GM12878 (cell line): Measurements from ENCODE around the gene ERC2. TPM values are rescaled to one million over a fixed set of nuclear protein-coding genes. Genes with fewer than 3 reads are reported as not detected.
A peak's percentile ranks its signal among the peaks of the same experiment; 100 is the strongest.

ENCODE experiments used
- ATF7 ChIP-seq: fragments of 450-650 bp; IDR thresholded peaks from 2 replicates; pipeline ENCODE4 v1.6.1; 2016; ENCODE audit warnings: low read depth, mild to moderate bottlenecking
- BACH1 ChIP-seq: fragments of 450-650 bp; IDR thresholded peaks from 2 replicates; pipeline ENCODE4 v1.6.1; 2017; ENCODE audit warnings: mild to moderate bottlenecking, borderline replicate concordance
- BHLHE40 ChIP-seq, 2 experiments: fragments of 450-650 bp in 1 of 2; IDR thresholded peaks; 2 replicates each; pipeline ENCODE4 v1.6.1; 2011 to 2017; ENCODE audit warnings: low read depth in 2 of 2, borderline replicate concordance in 1 of 2, improper control_type of control experiment in 1 of 2, low read length in 1 of 2, mild to moderate bottlenecking in 1 of 2
- CBFB ChIP-seq: IDR thresholded peaks from 2 replicates; pipeline ENCODE4 v1.6.1; 2016; ENCODE audit warnings: antibody characterized with exemption, low read depth
- CHD4 ChIP-seq: fragments of 200-600 bp; sonication (generic); IDR thresholded peaks from 2 replicates; pipeline ENCODE4 v1.6.1; 2016; ENCODE audit warnings: mild to moderate bottlenecking
- CREM ChIP-seq: IDR thresholded peaks from 2 replicates; pipeline ENCODE4 v1.6.1; 2014; ENCODE audit warnings: antibody characterized with exemption, low read depth
- EED ChIP-seq: sonication (generic); IDR thresholded peaks from 2 replicates; pipeline ENCODE4 v1.6.1; 2016; ENCODE audit warnings: antibody characterized with exemption, low read depth
- FOXM1 ChIP-seq: IDR thresholded peaks from 2 replicates; pipeline ENCODE4 v1.6.1; 2012; ENCODE audit warnings: low read depth, mild to moderate bottlenecking, inconsistent platforms, low read length, moderate library complexity
- HDGF ChIP-seq: fragments of 450-650 bp; IDR thresholded peaks from 2 replicates; pipeline ENCODE4 v1.6.1; 2016; ENCODE audit warnings: antibody characterized with exemption
- LARP7 ChIP-seq: fragments of 450-650 bp; IDR thresholded peaks from 2 replicates; pipeline ENCODE4 v1.6.1; 2017; ENCODE audit warnings: mild to moderate bottlenecking
- MEF2B ChIP-seq: fragments of 450-650 bp; IDR thresholded peaks from 2 replicates; pipeline ENCODE4 v1.6.1; 2018; ENCODE audit warnings: mild to moderate bottlenecking, moderate library complexity; ENCODE audit not compliant: partially characterized antibody, poor library complexity, severe bottlenecking
- NFIC ChIP-seq: IDR thresholded peaks from 2 replicates; pipeline ENCODE4 v1.6.1; 2012; ENCODE audit warnings: low read depth, mild to moderate bottlenecking, inconsistent platforms, low read length, moderate library complexity
- NR2F1 ChIP-seq: fragments of 450-650 bp; conservative IDR thresholded peaks from 2 replicates; pipeline ENCODE4 v1.6.1; 2017; ENCODE audit warnings: mild to moderate bottlenecking
- PKNOX1 ChIP-seq: fragments of 450-650 bp; IDR thresholded peaks from 2 replicates; pipeline ENCODE4 v1.6.1; 2016; ENCODE audit warnings: mild to moderate bottlenecking
- POLR2A ChIP-seq: IDR thresholded peaks from 2 replicates; pipeline ENCODE4 v1.6.1; 2011; ENCODE audit warnings: low read depth, mild to moderate bottlenecking, low read length
- SMAD1 ChIP-seq: fragments of 450-650 bp; IDR thresholded peaks from 2 replicates; pipeline ENCODE4 v1.6.1; 2018; ENCODE audit warnings: mild to moderate bottlenecking, low read depth; ENCODE audit not compliant: partially characterized antibody
- SPI1 ChIP-seq: IDR thresholded peaks from 2 replicates; pipeline ENCODE4 v1.6.1; 2011; ENCODE audit warnings: low read depth, mild to moderate bottlenecking, low read length, moderate library complexity, borderline replicate concordance; ENCODE audit not compliant: insufficient read depth
- STAT1 ChIP-seq: fragments of 450-650 bp; conservative IDR thresholded peaks from 2 replicates; pipeline ENCODE4 v1.6.1; 2014; ENCODE audit warnings: antibody characterized with exemption, mild to moderate bottlenecking
- USF2 ChIP-seq: IDR thresholded peaks from 2 replicates; pipeline ENCODE4 v1.6.1; 2011; ENCODE audit warnings: low read depth, low read length, improper control_type of control experiment, borderline replicate concordance
- ZBTB40 ChIP-seq: fragments of 450-650 bp; IDR thresholded peaks from 2 replicates; pipeline ENCODE4 v1.6.1; 2016; ENCODE audit warnings: mild to moderate bottlenecking, moderate library complexity, borderline replicate concordance
- ZNF274 ChIP-seq: IDR thresholded peaks from one replicate; pipeline ENCODE4 v1.8.0; 2011; ENCODE audit not compliant: insufficient read length, insufficient read depth
- polyA plus RNA-seq, 11 experiments: library from polyadenylated mRNA; depleted of rRNA in 4 of 11; unstranded in 6 of 11; stranded (reverse) in 5 of 11; fragments of >200 nt; fragmentation: Nextera tagmentation in 4 of 11; fragmentation: Illumina TruSeq in 1 of 11; extraction: Ambion mirVana in 4 of 11; extraction: Trizol in 1 of 11; gene quantifications; 1 replicate in 1 of 11; 2 replicates in 10 of 11; pipeline versions ENCODE4 v1.2.1 to v1.2.3, GENCODE V29; 2011 to 2016; ENCODE audit warnings: inconsistent platforms in 2 of 11, missing spikeins in 2 of 11, low read depth in 1 of 11
- total RNA-seq, 4 experiments: library from RNA; depleted of rRNA in 3 of 4; stranded (reverse); fragments of >200 nt in 3 of 4; fragmentation: Illumina TruSeq in 1 of 4; extraction: Trizol in 1 of 4; gene quantifications; 2 replicates each; pipeline versions ENCODE4 v1.2.1 to v1.2.3, GENCODE V29; 2013 to 2021
- TF ChIP-seq, protein P1 (sequence below): fragments of 450-650 bp; IDR thresholded peaks from 2 replicates; pipeline ENCODE4 v1.6.1; 2017; ENCODE audit warnings: borderline replicate concordance
- TF ChIP-seq, protein P2 (sequence below): fragments of 450-650 bp; IDR thresholded peaks from 2 replicates; pipeline ENCODE4 v1.6.1; 2017; ENCODE audit warnings: mild to moderate bottlenecking

The ERC2 gene
- total and polyA plus RNA-seq, 10 of the 15 experiments (the other 5 are each of a cell fraction or from before 2014, with no cell fraction given): 0.06 to 1.4 (median 0.12) TPM; not detected in 3

GRCh38 chr3:55588146-55588765, 880.0 kb downstream of the ERC2 start (continued):
- TF ChIP-seq ZBTB40: no peak
- TF ChIP-seq LARP7: no peak
- no peak for TF ChIP-seq ATF7
- peak in 1 of 2 experiments; percentile 33; a peak in 1 of 4 replicates for TF ChIP-seq BHLHE40 (IDR thresholded peaks at IDR 0.05; ENCODE audit: borderline replicate concordance in 1 of 2, low read depth in 2 of 2, low read length in 1 of 2)
- no peak for TF ChIP-seq CREM
- TF ChIP-seq SMAD1: no peak
- no peak for TF ChIP-seq NFIC
- no peak for TF ChIP-seq USF2
- 0 out of 2 replicates have a peak, but pooled peaks have one; percentile 47 for TF ChIP-seq EED
- no peak for TF ChIP-seq MEF2B
- TF ChIP-seq POLR2A: no peak
- TF ChIP-seq CBFB: no peak
- TF ChIP-seq NR2F1: peak; percentile 75
- no peak for TF ChIP-seq HDGF
- no peak for TF ChIP-seq STAT1
- TF ChIP-seq, protein P1, sequence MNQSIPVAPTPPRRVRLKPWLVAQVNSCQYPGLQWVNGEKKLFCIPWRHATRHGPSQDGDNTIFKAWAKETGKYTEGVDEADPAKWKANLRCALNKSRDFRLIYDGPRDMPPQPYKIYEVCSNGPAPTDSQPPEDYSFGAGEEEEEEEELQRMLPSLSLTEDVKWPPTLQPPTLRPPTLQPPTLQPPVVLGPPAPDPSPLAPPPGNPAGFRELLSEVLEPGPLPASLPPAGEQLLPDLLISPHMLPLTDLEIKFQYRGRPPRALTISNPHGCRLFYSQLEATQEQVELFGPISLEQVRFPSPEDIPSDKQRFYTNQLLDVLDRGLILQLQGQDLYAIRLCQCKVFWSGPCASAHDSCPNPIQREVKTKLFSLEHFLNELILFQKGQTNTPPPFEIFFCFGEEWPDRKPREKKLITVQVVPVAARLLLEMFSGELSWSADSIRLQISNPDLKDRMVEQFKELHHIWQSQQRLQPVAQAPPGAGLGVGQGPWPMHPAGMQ: no peak
- no peak for TF ChIP-seq FOXM1
- no peak for TF ChIP-seq SPI1
- TF ChIP-seq ZNF274: no peak
- TF ChIP-seq PKNOX1: peak; percentile 65
- TF ChIP-seq CHD4: no peak
- TF ChIP-seq, protein P2, sequence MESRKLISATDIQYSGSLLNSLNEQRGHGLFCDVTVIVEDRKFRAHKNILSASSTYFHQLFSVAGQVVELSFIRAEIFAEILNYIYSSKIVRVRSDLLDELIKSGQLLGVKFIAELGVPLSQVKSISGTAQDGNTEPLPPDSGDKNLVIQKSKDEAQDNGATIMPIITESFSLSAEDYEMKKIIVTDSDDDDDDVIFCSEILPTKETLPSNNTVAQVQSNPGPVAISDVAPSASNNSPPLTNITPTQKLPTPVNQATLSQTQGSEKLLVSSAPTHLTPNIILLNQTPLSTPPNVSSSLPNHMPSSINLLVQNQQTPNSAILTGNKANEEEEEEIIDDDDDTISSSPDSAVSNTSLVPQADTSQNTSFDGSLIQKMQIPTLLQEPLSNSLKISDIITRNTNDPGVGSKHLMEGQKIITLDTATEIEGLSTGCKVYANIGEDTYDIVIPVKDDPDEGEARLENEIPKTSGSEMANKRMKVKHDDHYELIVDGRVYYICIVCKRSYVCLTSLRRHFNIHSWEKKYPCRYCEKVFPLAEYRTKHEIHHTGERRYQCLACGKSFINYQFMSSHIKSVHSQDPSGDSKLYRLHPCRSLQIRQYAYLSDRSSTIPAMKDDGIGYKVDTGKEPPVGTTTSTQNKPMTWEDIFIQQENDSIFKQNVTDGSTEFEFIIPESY: no peak
- TF ChIP-seq BACH1: no peak
